Neuronal stem cell (in vitro differentiated cells): Measurements from ENCODE around the gene GPBAR1.
A peak's percentile ranks its signal among the peaks of the same experiment; 100 is the strongest.

Experiments
- DNase-seq: peaks from one replicate; pipeline ENCODE4 v3.0.0-alpha.2; 2013; ENCODE audit warnings: low spot score
- H2AFZ ChIP-seq: one replicate; pipeline ENCODE4 v1.6.1; 2013; ENCODE audit warnings: mild to moderate bottlenecking, low read length, inconsistent platforms
- H2AK5ac ChIP-seq: 2 replicates; pipeline ENCODE4 v1.6.1; 2013; ENCODE audit warnings: low read depth, mild to moderate bottlenecking, inconsistent platforms, low read length, moderate library complexity, mixed read lengths
- H2BK120ac ChIP-seq: 2 replicates; pipeline ENCODE4 v1.6.1; 2013; ENCODE audit warnings: low read depth, mild to moderate bottlenecking, inconsistent platforms, low read length, moderate library complexity, mixed read lengths
- H2BK12ac ChIP-seq: one replicate; pipeline ENCODE4 v1.6.1; 2013; ENCODE audit warnings: low read length, inconsistent platforms
- H2BK15ac ChIP-seq: 2 replicates; pipeline ENCODE4 v1.6.1; 2013; ENCODE audit warnings: mild to moderate bottlenecking, low read length, inconsistent platforms, mixed read lengths
- H2BK5ac ChIP-seq: one replicate; pipeline ENCODE4 v1.6.1; 2013; ENCODE audit warnings: inconsistent platforms, mild to moderate bottlenecking, low read length, moderate library complexity
- H3K14ac ChIP-seq: one replicate; pipeline ENCODE4 v1.6.1; 2013; ENCODE audit warnings: low read length, inconsistent platforms
- H3K18ac ChIP-seq: 2 replicates; pipeline ENCODE4 v1.6.1; 2013; ENCODE audit warnings: low read length, inconsistent platforms
- H3K23ac ChIP-seq: 2 replicates; pipeline ENCODE4 v1.6.1; 2013; ENCODE audit warnings: low read depth, mild to moderate bottlenecking, mixed read lengths, low read length, inconsistent platforms; ENCODE audit not compliant: poor library complexity
- H3K27ac ChIP-seq: replicated peaks from 3 replicates; pipeline ENCODE4 v1.5.1; 2013; ENCODE audit warnings: low read length, inconsistent platforms
- H3K27me3 ChIP-seq, 3 experiments: 2 replicates each; pipeline ENCODE4 v1.6.1; 2013; ENCODE audit warnings: low read length in 3 of 3, mild to moderate bottlenecking in 2 of 3, inconsistent platforms in 1 of 3, low read depth in 1 of 3, mixed read lengths in 1 of 3, moderate library complexity in 1 of 3; ENCODE audit not compliant: control insufficient read depth in 3 of 3, insufficient read depth in 3 of 3
- H3K36me3 ChIP-seq, 2 donors: replicated peaks in 1 of 2; 2 replicates each; pipeline ENCODE4 v1.6.1; 2013; ENCODE audit warnings: low read length in 2 of 2; ENCODE audit not compliant: control insufficient read depth in 2 of 2, insufficient read depth in 2 of 2
- H3K4ac ChIP-seq: 2 replicates; pipeline ENCODE4 v1.6.1; 2013; ENCODE audit warnings: inconsistent platforms, mild to moderate bottlenecking, low read length, moderate library complexity
- H3K4me1 ChIP-seq, 2 donors: 1 replicate in 1 of 2; 2 replicates in 1 of 2; pipeline ENCODE4 v1.6.1; 2013; ENCODE audit warnings: low read length in 2 of 2, low read depth in 1 of 2; ENCODE audit not compliant: control insufficient read depth in 2 of 2, insufficient read depth in 1 of 2
- H3K4me2 ChIP-seq: one replicate; pipeline ENCODE4 v1.6.1; 2013; ENCODE audit warnings: mild to moderate bottlenecking, low read length, inconsistent platforms; ENCODE audit not compliant: insufficient read depth, poor library complexity, severe bottlenecking
- H3K4me3 ChIP-seq, 2 donors: 2 replicates each; pipeline ENCODE4 v1.5.1; 2013; ENCODE audit warnings: low read length in 2 of 2, mild to moderate bottlenecking in 2 of 2, inconsistent platforms in 1 of 2, moderate library complexity in 1 of 2
- H3K79me1 ChIP-seq: one replicate; pipeline ENCODE4 v1.6.1; 2013; ENCODE audit warnings: low read depth, mild to moderate bottlenecking, inconsistent platforms, low read length, moderate library complexity
- H3K9ac ChIP-seq: one replicate; pipeline ENCODE4 v1.6.1; 2013; ENCODE audit warnings: mild to moderate bottlenecking, low read depth, low read length, inconsistent platforms; ENCODE audit not compliant: poor library complexity
- H3K9me3 ChIP-seq, 2 donors: replicated peaks in 1 of 2; 2 replicates each; pipeline versions ENCODE3 to v1.6.1; 2013; ENCODE audit warnings: low read length in 2 of 2, mild to moderate bottlenecking in 2 of 2, inconsistent platforms in 1 of 2, low read depth in 1 of 2, mixed read lengths in 1 of 2, moderate library complexity in 1 of 2; ENCODE audit not compliant: control insufficient read depth in 2 of 2, insufficient read depth in 1 of 2
- H4K8ac ChIP-seq: one replicate; pipeline ENCODE4 v1.6.1; 2013; ENCODE audit warnings: low read depth, mild to moderate bottlenecking, inconsistent platforms, low read length, moderate library complexity
- H4K91ac ChIP-seq: one replicate; pipeline ENCODE4 v1.6.1; 2013; ENCODE audit warnings: low read length, low read depth, mild to moderate bottlenecking, inconsistent platforms; ENCODE audit not compliant: poor library complexity
- WGBS, 2 donors: extraction: QIAGEN DNeasy Blood & Tissue Kit; methylation state at CpG; one replicate each; pipeline ENCODE4 v1.1.7; 2013; ENCODE audit warnings: missing lambda C conversion rate in 2 of 2, mixed read lengths in 1 of 2; ENCODE audit not compliant: insufficient read length in 2 of 2, insufficient replicate concordance in 1 of 2; ENCODE audit errors: extremely low coverage in 2 of 2; 5-methylcytosine and 5-hydroxymethylcytosine counted together

The GPBAR1 gene

GRCh38 chr2:218270721-218271486 is 10.1 kb downstream of the GPBAR1 start:
- Histone ChIP-seq H3K4me3 (peak overlapping the region; percentile 83), H3K4me2 (peak overlapping the region; percentile 59), H3K27ac (no peak overlapping the region), H3K36me3 (peaks cover 38 to 47% of the 10 kb centered on the region in 2 donors), H3K9ac (peak overlapping the region; percentile 92), H3K4ac (no peak overlapping the region), H3K27me3 (no peaks in the 10 kb centered on the region), H3K9me3 (no peaks in the 10 kb centered on the region), H2AK5ac (no peak overlapping the region), H2AFZ (peak overlapping the region; percentile 90), H2BK15ac (no peak overlapping the region), H3K14ac (no peak overlapping the region), H2BK5ac (no peak overlapping the region), H2BK120ac (no peak overlapping the region), H2BK12ac (no peak overlapping the region), H3K18ac (peak overlapping the region; percentile 92), H4K91ac (no peak overlapping the region), H4K8ac (no peak overlapping the region), H3K4me1 (peaks cover 8 to 10% of the 10 kb centered on the region in 2 donors), H3K23ac (peak overlapping the region; percentile 49), H3K79me1 (peaks cover 8% of the 10 kb centered on the region)
- no peak for DNase-seq
- whole genome bisulfite sequencing, 2 donors, result no CpG with 5 or more reads among the region's 23 CpGs

- DNase-seq, result no peak
- no peaks in the 10 kb centered on the region for H3K9me3 ChIP-seq
- no peak overlapping the region for H3K4ac ChIP-seq
- no peak overlapping the region for H3K23ac ChIP-seq
- peaks cover 8 to 10% of the 10 kb centered on the region in 2 donors for H3K4me1 ChIP-seq
- WGBS, 2 donors, result no CpG with 5 or more reads among the region's 4 CpGs
- H3K27ac ChIP-seq, result no peak overlapping the region
- peaks cover 33 to 47% of the 10 kb centered on the region in 2 donors for H3K36me3 ChIP-seq
- no peak overlapping the region for H3K9ac ChIP-seq
- H4K8ac ChIP-seq, result no peak overlapping the region
- H3K79me1 ChIP-seq, result peaks cover 8% of the 10 kb centered on the region
- peak overlapping the region; percentile 59 for H3K4me2 ChIP-seq
- H2BK12ac ChIP-seq, result no peak overlapping the region
- no peak overlapping the region for H2BK5ac ChIP-seq
- H3K4me3 ChIP-seq, result peak overlapping the region in 1 of 2 donors; percentile 83
- no peak overlapping the region for H3K18ac ChIP-seq
- no peaks in the 10 kb centered on the region for H3K27me3 ChIP-seq
- H4K91ac ChIP-seq, result no peak overlapping the region
- H2BK15ac ChIP-seq, result no peak overlapping the region
- no peak overlapping the region for H3K14ac ChIP-seq
- H2AFZ ChIP-seq, result no peak overlapping the region
- no peak overlapping the region for H2AK5ac ChIP-seq
- no peak overlapping the region for H2BK120ac ChIP-seq
These were observed 10.6 kb downstream of the GPBAR1 start for GRCh38 chr2:218271487-218271797.

- H2AFZ ChIP-seq, result no peak overlapping the region
- H2BK12ac ChIP-seq, result no peak overlapping the region
- no peak overlapping the region for H3K4me2 ChIP-seq
- no peaks in the 10 kb centered on the region for H3K27me3 ChIP-seq
- H3K9me3 ChIP-seq, result no peaks in the 10 kb centered on the region
- peak overlapping the region; percentile 40 for H2AK5ac ChIP-seq
- H3K79me1 ChIP-seq, result peaks cover 8% of the 10 kb centered on the region
- no peak overlapping the region for H3K14ac ChIP-seq
- no peak overlapping the region for H2BK120ac ChIP-seq
- no CpG with 5 or more reads among the region's 5 CpGs for WGBS, 2 donors
- H3K27ac ChIP-seq, result no peak overlapping the region
- H3K4me1 ChIP-seq, result peaks cover 8 to 10% of the 10 kb centered on the region in 2 donors
- H2BK15ac ChIP-seq, result peak overlapping the region; percentile 64
- no peak overlapping the region for H3K9ac ChIP-seq
- H3K36me3 ChIP-seq, result peaks cover 31 to 43% of the 10 kb centered on the region in 2 donors
- no peak overlapping the region for H4K8ac ChIP-seq
- no peak overlapping the region for H3K23ac ChIP-seq
- H3K4me3 ChIP-seq, result peak overlapping the region in 1 of 2 donors; percentile 83
- no peak for DNase-seq
- H4K91ac ChIP-seq, result peak overlapping the region; percentile 23
- H3K18ac ChIP-seq, result no peak overlapping the region
- H3K4ac ChIP-seq, result no peak overlapping the region
- H2BK5ac ChIP-seq, result no peak overlapping the region
These were observed 11.2 kb downstream of the GPBAR1 start for GRCh38 chr2:218271865-218272530.

GRCh38 chr2:218272531-218273212 is 11.9 kb downstream of the GPBAR1 start:
- no peak overlapping the region for H2AFZ ChIP-seq
- no peak overlapping the region for H3K18ac ChIP-seq
- H4K8ac ChIP-seq, result no peak overlapping the region
- no peak overlapping the region for H3K9ac ChIP-seq
- no CpG with 5 or more reads among the region's 18 CpGs for WGBS, 2 donors
- H2AK5ac ChIP-seq, result peak overlapping the region; percentile 40
- peak overlapping the region; percentile 4 for H2BK12ac ChIP-seq
- H3K23ac ChIP-seq, result no peak overlapping the region
- no peak overlapping the region for H3K4me2 ChIP-seq
- no peak overlapping the region for H2BK5ac ChIP-seq
- H4K91ac ChIP-seq, result peak overlapping the region; percentile 23
- H3K27me3 ChIP-seq, result no peaks in the 10 kb centered on the region
- H3K4me3 ChIP-seq, result peak overlapping the region in 1 of 2 donors; percentile 10
- peaks cover 29 to 41% of the 10 kb centered on the region in 2 donors for H3K36me3 ChIP-seq
- no peak overlapping the region for H3K27ac ChIP-seq
- H2BK120ac ChIP-seq, result no peak overlapping the region
- peak overlapping the region; percentile 64 for H2BK15ac ChIP-seq
- H3K4me1 ChIP-seq, result peaks cover 8 to 10% of the 10 kb centered on the region in 2 donors
- peak; percentile 78 for DNase-seq
- H3K4ac ChIP-seq, result no peak overlapping the region
- peaks cover 8% of the 10 kb centered on the region for H3K79me1 ChIP-seq
- no peak overlapping the region for H3K14ac ChIP-seq
- H3K9me3 ChIP-seq, result no peaks in the 10 kb centered on the region
